Naive thymus-derived CD4-positive, alpha-beta T cell (primary cell): Measurements from ENCODE around the gene GJC2. TPM values are rescaled to one million over a fixed set of nuclear protein-coding genes. Genes with fewer than 3 reads are reported as not detected.

Experiments used
- ATAC-seq: fragments of 150-1000 bp; cut with Tn5 transposase; 2 replicates; pipeline ENCODE4 v1.10.0; 2021; ENCODE audit warnings: mild to moderate bottlenecking, moderate library complexity
- CTCF ChIA-PET: fragments of 350-600 bp; sonication (Branson Sonifier 250); formaldehyde crosslinking; loops from one replicate; lab custom pipeline; 2021; ENCODE audit warnings: antibody characterized with exemption; lab: Charles Lee
- POLR2A ChIA-PET: fragments of 350-600 bp; sonication (Branson Sonifier 250); formaldehyde crosslinking; loops from one replicate; lab custom pipeline; 2021; ENCODE audit warnings: antibody characterized with exemption, inconsistent platforms; lab: Charles Lee
- DNase-seq, 9 donors: peaks; one replicate each; pipeline versions ENCODE4 v3.0.0 to v3.0.0-alpha.2; 2020 to 2022; ENCODE audit warnings: mixed read lengths in 1 of 9
- H3K27ac ChIP-seq: one replicate; pipeline ENCODE4 v1.7.0; 2013; ENCODE audit warnings: mild to moderate bottlenecking, low read depth, low read length, moderate library complexity
- H3K27me3 ChIP-seq, 2 donors: one replicate each; pipeline ENCODE4 v1.7.0; 2013; ENCODE audit warnings: low read length in 2 of 2, mild to moderate bottlenecking in 2 of 2, moderate library complexity in 2 of 2; ENCODE audit not compliant: control insufficient read depth in 2 of 2, insufficient read depth in 2 of 2
- H3K36me3 ChIP-seq, 3 experiments: 1 replicate in 2 of 3; 2 replicates in 1 of 3; pipeline ENCODE4 v1.7.0; 2013; ENCODE audit warnings: low read length in 3 of 3, mild to moderate bottlenecking in 3 of 3, moderate library complexity in 1 of 3; ENCODE audit not compliant: insufficient read depth in 3 of 3, control insufficient read depth in 2 of 3
- H3K4me1 ChIP-seq, 2 donors: one replicate each; pipeline ENCODE4 v1.7.0; 2013; ENCODE audit warnings: low read length in 2 of 2, mild to moderate bottlenecking in 2 of 2, moderate library complexity in 1 of 2; ENCODE audit not compliant: control insufficient read depth in 2 of 2, insufficient read depth in 2 of 2
- H3K4me3 ChIP-seq: 2 replicates; pipeline ENCODE4 v1.7.0; 2013; ENCODE audit warnings: mild to moderate bottlenecking, low read length
- H3K9me3 ChIP-seq, 3 experiments: 1 replicate in 2 of 3; 2 replicates in 1 of 3; pipeline ENCODE4 v1.7.0; 2013; ENCODE audit warnings: low read length in 3 of 3; ENCODE audit not compliant: control insufficient read depth in 2 of 3
- H3K27ac Mint-ChIP-seq, 9 donors: one replicate each; pipeline ENCODE4 v1.8.0; 2020 to 2022; ENCODE audit warnings: mixed read lengths in 9 of 9, mild to moderate bottlenecking in 8 of 9, moderate library complexity in 5 of 9, inconsistent platforms in 2 of 9
- H3K27me3 Mint-ChIP-seq, 5 donors: one replicate each; pipeline ENCODE4 v1.8.0; 2021 to 2022; ENCODE audit warnings: mixed read lengths in 5 of 5, mild to moderate bottlenecking in 1 of 5
- H3K36me3 Mint-ChIP-seq, 5 donors: one replicate each; pipeline ENCODE4 v1.8.0; 2020 to 2022; ENCODE audit warnings: mixed read lengths in 5 of 5, mild to moderate bottlenecking in 3 of 5, inconsistent platforms in 1 of 5
- H3K4me1 Mint-ChIP-seq, 7 donors: one replicate each; pipeline ENCODE4 v1.8.0; 2020 to 2022; ENCODE audit warnings: mixed read lengths in 7 of 7, mild to moderate bottlenecking in 3 of 7, inconsistent platforms in 1 of 7
- H3K4me3 Mint-ChIP-seq, 10 donors: one replicate each; pipeline ENCODE4 v1.8.0; 2020 to 2022; ENCODE audit warnings: mild to moderate bottlenecking in 10 of 10, mixed read lengths in 10 of 10, moderate library complexity in 6 of 10, inconsistent platforms in 2 of 10
- H3K9me3 Mint-ChIP-seq, 11 donors: one replicate each; pipeline ENCODE4 v1.8.0; 2020 to 2022; ENCODE audit warnings: mixed read lengths in 11 of 11, mild to moderate bottlenecking in 4 of 11, inconsistent platforms in 1 of 11, moderate library complexity in 1 of 11
- intact Hi-C, 2 donors: fragments of 100-400 bp; cut with micrococcal nuclease; formaldehyde crosslinking; loops; one replicate each; pipeline ENCODE4 v1.15.1; 2023
- polyA plus RNA-seq, 2 donors: library from polyadenylated mRNA; unstranded; fragments of 300-500 nt; fragmentation: Illumina TruSeq; gene quantifications; one replicate each; pipeline ENCODE4 v1.2.3, GENCODE V29; 2021
- total RNA-seq, 6 experiments: library from RNA in 5 of 6; stranded (reverse) in 5 of 6; gene quantifications; 1 replicate in 5 of 6; 2 replicates in 1 of 6; pipeline ENCODE4 v1.2.3 and lab custom pipeline; 2021 to 2026

GJC2 gene
- total and polyA plus RNA-seq, 7 experiments from 2014 or later, result 0.70 to 3.3 (median 0.94) TPM; not detected in 2

GRCh38 chr1:228148196-228148861 is 1.4 kb upstream of the GJC2 start:
- H3K36me3 Mint-ChIP-seq, result peaks cover 0 to 4% (median 0%) of the 10 kb centered on the region in 5 donors
- peaks cover 9 to 18% of the 10 kb centered on the region in 2 donors for H3K4me1 ChIP-seq
- peaks cover 0 to 54% (median 8%) of the 10 kb centered on the region in 3 experiments for H3K36me3 ChIP-seq
- no peak overlapping the region for H3K27ac ChIP-seq
- H3K4me3 ChIP-seq, result no peak overlapping the region
- POLR2A ChIA-PET, result interaction anchor here (1.8 to 2.2 kb wide), 2 partner anchors 8 to 15 kb away, joined by 5 to 9 read pairs; partner anchors contain the start of gene GUK1
- H3K27me3 ChIP-seq, result no peaks in the 10 kb centered on the region
- no peaks in the 10 kb centered on the region for H3K9me3 ChIP-seq
- ATAC-seq, result no peak
- no peaks in the 10 kb centered on the region for H3K27me3 Mint-ChIP-seq
- intact Hi-C loops, result loop anchor here in 1 of 2 donors (10.0 kb wide), 1 partner anchor 1196 kb away; the partner anchor contains the start of gene CCSAP
- H3K4me3 Mint-ChIP-seq, result no peak overlapping the region
- H3K27ac Mint-ChIP-seq, result no peak overlapping the region
- DNase-seq, result peak in 1 of 9 donors; percentile 7
- peaks cover 8 to 18% (median 13%) of the 10 kb centered on the region in 7 donors for H3K4me1 Mint-ChIP-seq
- CTCF ChIA-PET, result no interaction called here
- peaks cover 0 to 1% (median 0%) of the 10 kb centered on the region in 11 donors for H3K9me3 Mint-ChIP-seq

GRCh38 chr1:228148935-228149405 is 760 bp upstream of the GJC2 start:
- DNase-seq (no peak), ATAC-seq (peak; percentile 0)
- intact Hi-C loops, result loop anchor here in 1 of 2 donors (10.0 kb wide), 1 partner anchor 1196 kb away; the partner anchor contains the start of gene CCSAP
- POLR2A ChIA-PET, result interaction anchor here (1.5 to 2.2 kb wide), 3 partner anchors 9 to 15 kb away, joined by 4 to 9 read pairs (median 5); partner anchors contain the start of gene GUK1
- H3K27me3 Mint-ChIP-seq, result no peaks in the 10 kb centered on the region
- H3K27ac Mint-ChIP-seq, result no peak overlapping the region
- peaks cover 2 to 11% (median 6%) of the 10 kb centered on the region in 7 donors for H3K4me1 Mint-ChIP-seq
- peaks cover 0 to 54% (median 8%) of the 10 kb centered on the region in 3 experiments for H3K36me3 ChIP-seq
- H3K4me3 ChIP-seq, result no peak overlapping the region
- no peaks in the 10 kb centered on the region for H3K27me3 ChIP-seq
- no peak overlapping the region for H3K4me3 Mint-ChIP-seq
- peaks cover 0 to under 1% (median 0%) of the 10 kb centered on the region in 5 donors for H3K36me3 Mint-ChIP-seq
- CTCF ChIA-PET, result no interaction called here
- peaks cover 0 to 1% (median 0%) of the 10 kb centered on the region in 11 donors for H3K9me3 Mint-ChIP-seq
- H3K27ac ChIP-seq, result no peak overlapping the region
- no peaks in the 10 kb centered on the region for H3K9me3 ChIP-seq
- peaks cover 3 to 12% of the 10 kb centered on the region in 2 donors for H3K4me1 ChIP-seq

GRCh38 chr1:228150120-228150460 is 360 bp downstream of the GJC2 start:
- Histone ChIP-seq H3K9me3 (no peaks in the 10 kb centered on the region), H3K4me3 (no peak overlapping the region), H3K27me3 (no peaks in the 10 kb centered on the region), H3K27ac (no peak overlapping the region), H3K36me3 (peaks cover 0 to 51% (median 8%) of the 10 kb centered on the region in 3 experiments), H3K4me1 (peaks cover 3% of the 10 kb centered on the region in 2 donors)
- POLR2A ChIA-PET, result interaction anchor here (1.5 to 2.2 kb wide), 3 partner anchors 10 to 14 kb away, joined by 4 to 9 read pairs (median 5); partner anchors contain the start of gene GUK1
- Mint-ChIP-seq H3K9me3 (peaks cover 0 to 1% (median 0%) of the 10 kb centered on the region in 11 donors), H3K27me3 (no peaks in the 10 kb centered on the region), H3K4me1 (peaks cover 0 to 12% (median 8%) of the 10 kb centered on the region in 7 donors), H3K4me3 (no peak overlapping the region), H3K27ac (no peak overlapping the region), H3K36me3 (no peaks in the 10 kb centered on the region)
- DNase-seq (peak in 1 of 9 donors; percentile 8), ATAC-seq (peak; percentile 6)
- intact Hi-C loops, result no loop called here
- CTCF ChIA-PET, result no interaction called here

GRCh38 chr1:228150461-228151179 is 890 bp downstream of the GJC2 start:
- peaks cover 0 to 1% (median 0%) of the 10 kb centered on the region in 11 donors for H3K9me3 Mint-ChIP-seq
- Histone ChIP-seq H3K4me3 (no peak overlapping the region), H3K27ac (no peak overlapping the region), H3K9me3 (no peaks in the 10 kb centered on the region), H3K4me1 (no peaks in the 10 kb centered on the region), H3K36me3 (peaks cover 0 to 45% (median 8%) of the 10 kb centered on the region in 3 experiments), H3K27me3 (no peaks in the 10 kb centered on the region)
- DNase-seq (peak in 1 of 9 donors; percentile 9), ATAC-seq (peak; percentile 1)
- CTCF ChIA-PET, result no interaction called here
- H3K27me3 Mint-ChIP-seq, result no peaks in the 10 kb centered on the region
- POLR2A ChIA-PET, result interaction anchor here (0.5 to 1.5 kb wide), 2 partner anchors 11 to 24 kb away, joined by 3 to 4 read pairs; no protein-coding TSS in a partner anchor
- intact Hi-C loops, result no loop called here
- H3K4me3 Mint-ChIP-seq, result no peak overlapping the region
- peak overlapping the region in 1 of 9 donors; percentile 59 for H3K27ac Mint-ChIP-seq
- no peaks in the 10 kb centered on the region for H3K36me3 Mint-ChIP-seq
- H3K4me1 Mint-ChIP-seq, result peaks cover 0 to 15% (median 11%) of the 10 kb centered on the region in 7 donors

GRCh38 chr1:228151180-228151925 is 1.6 kb downstream of the GJC2 start:
- ATAC-seq, result peak; percentile 12
- ChIA-PET POLR2A (interaction anchor here (0.5 kb wide), 1 partner anchor 24 kb away, joined by 3 read pairs; no protein-coding TSS in a partner anchor), CTCF (interaction anchor here (0.8 to 1.1 kb wide), 2 partner anchors 15 to 41 kb away, joined by 3 read pairs; no protein-coding TSS in a partner anchor)
- Histone ChIP-seq H3K4me1 (no peaks in the 10 kb centered on the region), H3K36me3 (peaks cover 0 to 38% (median 8%) of the 10 kb centered on the region in 3 experiments), H3K27me3 (no peaks in the 10 kb centered on the region), H3K9me3 (no peaks in the 10 kb centered on the region), H3K4me3 (no peak overlapping the region), H3K27ac (no peak overlapping the region)
- DNase-seq, result peak in 1 of 9 donors; percentile 7
- H3K4me3 Mint-ChIP-seq, result no peak overlapping the region
- H3K36me3 Mint-ChIP-seq, result no peaks in the 10 kb centered on the region
- no peaks in the 10 kb centered on the region for H3K27me3 Mint-ChIP-seq
- peaks cover 0 to 19% (median 12%) of the 10 kb centered on the region in 7 donors for H3K4me1 Mint-ChIP-seq
- intact Hi-C loops, result no loop called here
- H3K27ac Mint-ChIP-seq, result peak overlapping the region in 6 of 9 donors; percentile 26 to 81 (median 62)
- H3K9me3 Mint-ChIP-seq, result peaks cover 0 to 1% (median 0%) of the 10 kb centered on the region in 11 donors
